OCI-M2 (cell line): ENCODE measurements around the gene GMDS.

Source experiments
- DNase-seq: peaks from one replicate; lab custom pipeline; 2025; ENCODE audit not compliant: unreplicated experiment; lab: John Stamatoyannopoulos, UW

The GMDS gene

GRCh38 chr6:2007165-2007564 lies 238.2 kb downstream of the GMDS start:
- DNase-seq: no peak

DNA sequence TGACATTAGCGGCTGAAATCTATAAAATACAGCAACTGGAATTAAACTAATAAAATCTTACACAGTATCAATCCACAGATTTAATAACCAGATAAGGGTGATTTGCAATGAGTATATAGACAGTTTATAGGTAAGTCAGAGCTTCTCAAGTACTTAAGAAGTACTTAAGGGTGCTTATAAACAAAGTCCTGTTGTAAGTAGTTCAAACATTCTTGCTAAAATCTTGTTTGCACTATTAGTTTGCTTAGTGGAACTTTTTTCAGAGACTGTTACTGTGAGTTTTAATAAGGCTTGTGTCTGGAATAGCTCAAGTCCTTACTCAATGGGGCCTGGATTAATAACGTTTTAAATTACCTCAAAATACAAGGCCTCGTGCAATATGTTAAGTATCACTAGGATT lies 240.5 kb downstream of the GMDS start:
- DNase-seq: no peak

DNA sequence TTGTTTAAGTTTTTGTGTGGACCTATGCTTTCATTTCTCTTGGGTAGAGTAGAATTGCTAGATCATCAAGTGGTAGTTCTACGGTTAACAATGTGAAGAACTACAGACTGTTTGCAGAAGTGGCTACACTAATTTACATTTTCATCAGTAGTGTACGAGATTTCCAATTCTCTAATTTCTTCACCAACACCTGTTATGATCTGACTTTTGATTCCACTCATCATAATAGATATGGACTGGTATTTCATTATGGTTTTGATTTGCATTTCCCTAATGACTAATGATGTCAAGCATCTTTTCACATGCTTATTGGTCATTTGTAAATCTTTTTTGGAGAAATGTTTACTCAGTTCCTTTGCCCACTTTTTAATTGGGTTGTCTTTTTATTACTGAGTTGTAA lies 244.4 kb downstream of the GMDS start:
- no peak for DNase-seq

GRCh38 chr6:1997702-1998101 lies 247.7 kb downstream of the GMDS start:
- no peak for DNase-seq

- no peak for DNase-seq
Measured at GRCh38 chr6:1995636-1996035, 249.8 kb downstream of the GMDS start.

DNA sequence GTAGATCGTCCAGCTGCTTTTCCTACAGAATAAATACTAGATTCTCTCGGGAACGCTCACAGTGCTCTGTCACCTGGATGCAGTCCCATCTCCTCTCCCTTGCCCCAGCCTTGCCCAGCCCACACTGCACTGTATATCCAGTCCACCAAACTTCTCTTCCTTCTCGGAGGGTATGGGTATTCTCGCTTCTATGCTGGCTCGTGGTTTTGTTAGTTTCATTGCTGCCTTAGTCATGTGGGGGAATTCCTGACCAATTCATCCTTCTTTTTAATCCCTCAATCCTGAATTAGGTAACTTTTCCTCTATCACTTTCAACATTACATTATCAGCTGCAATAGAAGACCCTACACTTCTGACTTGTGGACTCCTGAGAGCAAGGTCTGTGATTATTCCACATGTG lies 252.4 kb downstream of the GMDS start:
- DNase-seq: no peak

DNA sequence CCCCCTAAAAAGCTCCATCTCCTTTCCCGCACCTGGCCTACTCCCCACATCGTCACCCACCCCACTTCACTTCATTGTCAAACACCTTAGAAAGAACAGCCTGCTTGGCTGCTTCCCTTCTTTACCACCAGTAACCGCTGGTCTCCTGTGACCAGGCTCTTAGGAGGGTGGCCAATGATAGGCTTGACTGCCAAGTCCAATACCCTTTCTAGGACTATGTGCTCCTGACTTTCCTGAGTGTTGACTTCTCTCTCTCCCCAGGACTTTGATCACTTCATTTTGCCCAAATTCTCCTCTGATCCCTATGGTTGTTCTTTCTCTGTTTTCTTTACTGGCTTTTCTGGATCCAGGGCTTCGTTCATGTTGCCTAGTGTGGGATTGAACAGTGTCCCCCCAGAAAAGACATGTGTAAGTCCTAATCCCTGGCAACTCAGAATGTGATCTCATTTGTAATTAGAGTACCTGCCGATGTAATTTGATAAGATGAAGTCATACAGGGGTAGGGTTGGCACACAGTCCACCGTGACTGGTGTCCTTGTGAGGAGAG lies 254.0 kb downstream of the GMDS start:
- no peak for DNase-seq

DNA sequence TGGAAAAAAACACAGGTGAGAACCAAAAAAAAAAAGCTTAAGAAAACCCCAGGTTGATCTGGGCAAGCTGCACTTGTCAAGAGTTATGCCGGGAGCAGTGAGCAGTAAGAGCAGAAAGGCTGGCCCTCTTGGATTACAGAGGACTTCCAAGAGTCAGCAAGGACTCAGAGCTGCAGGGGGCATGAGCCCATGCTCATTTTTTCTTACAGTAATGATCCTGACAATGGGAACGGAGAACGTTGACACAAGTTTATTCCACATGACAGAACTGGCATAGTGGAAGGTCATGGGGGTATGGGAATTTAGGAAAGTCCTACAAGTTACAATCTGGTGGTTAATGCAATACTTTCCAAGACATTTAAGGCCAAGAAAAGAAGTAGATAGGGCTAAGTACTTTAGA lies 256.6 kb downstream of the GMDS start:
- DNase-seq: no peak

- DNase-seq: no peak
Measured at GRCh38 chr6:1987640-1988039, 257.8 kb downstream of the GMDS start.

GRCh38 chr6:1986454-1987243 lies 258.8 kb downstream of the GMDS start:
- DNase-seq: no peak

GRCh38 chr6:1984346-1984994 lies 260.9 kb downstream of the GMDS start:
- no peak for DNase-seq

DNA sequence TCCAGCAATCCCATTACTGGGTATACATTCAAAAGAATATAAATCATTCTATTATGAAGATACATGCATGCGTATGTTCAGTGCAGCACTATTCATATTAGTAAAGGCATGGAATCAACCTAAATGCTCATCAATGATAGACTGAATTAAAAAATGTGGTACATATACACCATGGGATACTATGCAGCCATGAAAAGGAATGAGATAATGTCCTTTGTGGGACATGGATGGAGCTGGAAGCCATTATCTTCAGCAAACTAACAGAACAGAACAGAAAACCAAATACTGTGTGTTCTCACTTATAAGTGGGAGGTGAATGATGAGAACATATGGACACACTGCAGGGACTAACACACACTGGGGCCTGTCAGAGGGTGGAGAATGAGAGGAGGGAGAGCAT lies 261.6 kb downstream of the GMDS start:
- no peak for DNase-seq

DNA sequence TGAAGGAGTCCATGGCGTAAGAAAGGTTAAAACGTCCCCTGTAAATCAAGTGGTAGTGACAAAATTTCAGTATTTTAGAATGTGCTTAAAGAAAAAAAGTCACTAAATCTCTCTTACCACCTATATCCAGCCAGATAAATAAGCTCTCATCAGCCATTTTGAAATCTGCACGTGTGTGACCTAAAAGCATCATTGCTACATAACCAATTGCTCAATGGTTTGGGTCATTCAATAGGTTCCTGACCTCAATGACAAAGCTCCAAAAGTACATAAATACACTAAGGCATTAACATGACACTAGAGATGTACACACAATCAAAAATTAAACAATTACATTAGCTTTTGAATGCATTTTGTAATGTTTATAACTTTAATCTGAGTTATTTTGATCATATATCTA lies 272.4 kb downstream of the GMDS start:
- DNase-seq: no peak

DNA sequence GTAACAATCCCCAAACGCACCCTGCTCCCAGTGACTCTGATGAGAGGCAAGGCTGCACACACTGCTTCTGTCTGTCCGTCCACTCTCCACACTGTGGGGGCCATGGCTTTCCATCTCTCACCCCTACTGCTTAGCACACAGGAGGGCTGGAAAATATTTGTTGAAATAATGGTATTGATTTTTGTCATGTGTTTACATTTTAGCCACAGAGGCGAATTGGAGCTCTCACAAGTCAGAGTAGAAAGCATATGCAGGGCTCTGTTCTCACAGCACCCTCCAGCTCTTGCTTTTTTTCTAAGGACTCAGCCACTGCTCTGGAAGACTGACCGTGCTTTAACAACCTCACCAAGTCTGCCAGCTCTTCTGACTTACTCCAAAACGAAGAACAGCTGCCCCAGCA lies 273.8 kb downstream of the GMDS start:
- no peak for DNase-seq

DNA sequence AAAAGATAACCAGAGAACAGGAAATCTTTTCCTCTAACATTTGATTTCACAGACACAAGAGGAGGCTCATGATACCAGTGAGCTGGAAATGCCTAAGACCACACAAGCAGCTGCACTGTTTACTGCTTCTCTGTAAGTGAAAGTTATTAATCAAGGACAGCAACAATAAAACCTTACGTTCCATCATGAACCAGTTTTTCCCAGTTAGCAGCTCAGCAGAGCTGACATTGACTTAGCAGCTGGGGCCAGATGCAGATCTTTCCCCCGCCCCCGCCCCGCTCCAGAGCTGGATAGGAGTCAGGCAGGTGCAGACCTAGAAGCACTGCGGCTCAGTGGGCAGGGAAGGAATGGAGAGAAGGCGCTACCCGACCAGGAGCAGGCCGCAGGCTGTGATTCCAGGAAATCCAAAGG lies 275.2 kb downstream of the GMDS start:
- DNase-seq: no peak

DNA sequence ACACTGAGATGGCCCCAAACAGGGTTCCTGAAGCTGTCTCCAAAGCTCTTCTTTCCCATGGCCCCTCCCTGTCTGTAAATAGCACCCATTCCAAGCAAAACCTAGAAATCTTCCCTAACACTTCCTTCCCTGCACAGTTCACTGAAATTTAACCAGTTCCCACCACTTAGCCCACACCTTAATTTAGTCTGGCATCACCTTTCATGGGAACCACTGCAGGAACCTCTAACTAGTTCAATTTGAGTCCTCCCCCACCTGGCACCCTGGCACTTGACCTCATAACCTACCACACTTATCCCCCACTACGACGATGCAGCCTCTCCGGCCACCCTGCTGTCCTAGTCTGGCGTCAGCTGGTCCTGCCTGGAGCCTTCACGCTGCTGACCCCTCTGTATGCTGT lies 278.7 kb downstream of the GMDS start:
- DNase-seq: no peak

DNA sequence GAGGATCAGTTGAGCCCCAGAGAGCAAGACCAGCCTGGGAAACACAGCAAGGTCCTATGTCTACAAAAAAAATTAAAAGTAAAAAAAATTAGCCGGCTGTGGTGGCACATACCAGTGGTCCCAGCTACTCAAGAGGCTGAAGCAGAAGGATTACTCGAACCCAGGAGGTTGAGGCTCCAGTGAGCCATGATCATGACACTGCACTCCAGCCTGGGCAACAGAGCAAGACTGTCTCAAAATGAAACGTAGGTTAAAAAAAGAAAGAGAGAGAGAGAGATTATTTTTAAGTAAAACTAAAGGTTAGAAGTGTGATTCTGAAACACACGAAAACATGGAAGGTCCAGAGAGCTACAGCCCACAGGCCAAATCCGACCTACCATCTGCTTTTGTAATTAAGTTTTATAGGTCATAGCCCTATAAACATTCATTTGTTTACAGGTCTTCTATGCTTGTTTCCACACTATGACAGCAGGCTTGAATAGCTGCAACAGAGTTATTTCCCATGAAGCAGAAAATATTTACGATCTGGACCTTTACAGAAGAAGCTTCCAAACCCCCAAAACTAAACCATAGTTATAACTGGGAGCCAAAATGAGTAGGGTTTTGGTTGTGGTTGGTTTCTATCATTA lies 279.7 kb downstream of the GMDS start:
- DNase-seq: no peak

DNA sequence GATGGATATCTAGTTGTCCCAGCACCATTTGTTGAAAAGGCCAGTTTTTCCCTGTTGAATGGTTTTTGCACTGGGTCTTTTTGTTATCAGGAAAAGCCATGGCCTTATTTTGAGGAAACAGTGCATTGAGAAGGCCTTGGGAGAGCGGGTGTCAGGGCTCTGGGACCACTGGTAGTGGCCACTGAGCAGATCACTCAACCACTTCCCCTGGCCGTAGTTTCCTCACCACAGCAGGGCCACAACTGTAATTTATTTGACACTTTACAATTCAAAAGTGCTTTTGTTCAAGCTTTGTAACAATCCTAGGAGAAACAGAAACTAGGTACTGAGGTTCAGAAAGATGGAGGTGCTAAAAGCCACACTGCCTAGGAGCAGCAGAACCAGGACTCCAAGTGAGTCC lies 281.8 kb downstream of the GMDS start:
- DNase-seq: no peak

DNA sequence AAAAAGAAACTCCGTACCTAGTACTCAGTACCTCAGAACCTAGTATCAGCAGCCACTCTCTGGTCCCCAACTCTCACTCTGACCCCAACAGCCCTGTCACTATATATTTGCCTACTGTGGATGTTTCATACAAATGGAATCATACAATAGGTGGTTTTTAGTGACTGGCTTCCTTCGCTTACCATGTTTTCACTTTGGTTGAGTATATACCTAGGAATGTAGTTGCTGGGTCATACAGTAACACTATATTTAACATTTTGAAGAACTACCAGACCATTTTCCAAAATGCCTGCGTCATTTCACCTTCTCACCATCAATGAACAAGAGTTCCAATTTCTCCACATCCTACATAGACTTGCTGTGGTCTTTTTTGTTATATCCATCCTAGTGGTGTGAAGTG lies 283.2 kb downstream of the GMDS start:
- no peak for DNase-seq

DNA sequence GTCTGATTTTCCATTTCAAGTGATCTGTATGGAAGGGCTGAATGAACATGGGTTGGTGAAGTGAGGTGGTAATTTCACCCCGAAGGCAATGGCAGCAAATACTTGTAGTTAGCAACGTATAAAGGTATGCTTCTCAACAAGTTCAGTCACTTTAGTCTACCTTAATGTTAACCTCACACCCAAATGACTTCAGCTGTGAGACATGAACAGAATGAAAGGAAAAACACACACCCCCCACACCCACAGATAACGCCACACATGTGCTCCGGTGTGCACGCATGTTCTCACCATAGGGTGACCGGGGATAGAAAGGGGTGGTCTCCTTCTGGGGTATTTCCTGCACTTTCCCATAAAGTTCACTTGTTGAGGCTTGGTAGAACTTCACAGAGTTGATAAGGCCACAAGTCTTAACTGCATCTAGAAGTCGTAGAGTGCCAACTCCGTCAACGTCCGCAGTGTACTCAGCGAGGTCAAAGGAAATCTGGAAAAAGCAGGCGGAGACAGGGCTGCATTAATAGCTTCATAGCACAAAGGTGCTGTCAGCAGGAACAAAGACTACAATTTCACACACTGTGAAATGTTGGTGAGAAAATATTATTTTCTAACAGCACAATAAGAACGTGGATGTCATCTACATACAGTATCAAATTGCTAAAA lies 284.8 kb downstream of the GMDS start:
- no peak for DNase-seq

DNA sequence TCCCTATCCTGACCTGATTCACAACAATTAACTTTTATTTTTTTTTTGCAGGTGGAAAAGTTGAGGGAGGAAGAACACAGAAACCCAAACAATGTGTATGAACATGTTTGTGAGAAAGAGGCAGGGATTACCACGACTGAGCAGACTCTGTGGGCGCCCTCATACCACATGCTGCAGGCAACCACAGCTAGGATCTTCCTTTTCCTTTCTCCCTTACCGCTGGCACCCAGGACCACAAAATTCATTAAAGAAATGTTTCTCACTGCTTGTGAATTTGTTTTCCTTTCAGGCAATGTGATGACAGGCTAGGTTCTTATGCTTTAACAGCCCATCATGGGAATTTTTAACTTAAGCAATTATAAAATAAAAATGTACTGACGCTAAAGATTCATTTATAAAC lies 287.1 kb downstream of the GMDS start:
- no peak for DNase-seq

GRCh38 chr6:1957746-1958145 lies 287.7 kb downstream of the GMDS start:
- DNase-seq: no peak
